Fibroblast of mammary gland (primary cell): Measurements from ENCODE around the gene KLHL29.

Experiments
- DNase-seq: peaks from one replicate; pipeline ENCODE4 v3.0.0-alpha.2; 2010; ENCODE audit warnings: low read depth
- H3K4me3 ChIP-seq: 2 replicates; pipeline ENCODE4 v1.5.1; 2011; ENCODE audit warnings: low read depth, mild to moderate bottlenecking, low read length, moderate library complexity; ENCODE audit not compliant: control insufficient read depth
- TF ChIP-seq, protein P1 (sequence below): conservative IDR thresholded peaks from 2 replicates; pipeline ENCODE4 v1.5.1; 2011; ENCODE audit warnings: low read depth, low read length, inconsistent platforms; ENCODE audit not compliant: control insufficient read depth, insufficient read depth

KLHL29 gene

DNA sequence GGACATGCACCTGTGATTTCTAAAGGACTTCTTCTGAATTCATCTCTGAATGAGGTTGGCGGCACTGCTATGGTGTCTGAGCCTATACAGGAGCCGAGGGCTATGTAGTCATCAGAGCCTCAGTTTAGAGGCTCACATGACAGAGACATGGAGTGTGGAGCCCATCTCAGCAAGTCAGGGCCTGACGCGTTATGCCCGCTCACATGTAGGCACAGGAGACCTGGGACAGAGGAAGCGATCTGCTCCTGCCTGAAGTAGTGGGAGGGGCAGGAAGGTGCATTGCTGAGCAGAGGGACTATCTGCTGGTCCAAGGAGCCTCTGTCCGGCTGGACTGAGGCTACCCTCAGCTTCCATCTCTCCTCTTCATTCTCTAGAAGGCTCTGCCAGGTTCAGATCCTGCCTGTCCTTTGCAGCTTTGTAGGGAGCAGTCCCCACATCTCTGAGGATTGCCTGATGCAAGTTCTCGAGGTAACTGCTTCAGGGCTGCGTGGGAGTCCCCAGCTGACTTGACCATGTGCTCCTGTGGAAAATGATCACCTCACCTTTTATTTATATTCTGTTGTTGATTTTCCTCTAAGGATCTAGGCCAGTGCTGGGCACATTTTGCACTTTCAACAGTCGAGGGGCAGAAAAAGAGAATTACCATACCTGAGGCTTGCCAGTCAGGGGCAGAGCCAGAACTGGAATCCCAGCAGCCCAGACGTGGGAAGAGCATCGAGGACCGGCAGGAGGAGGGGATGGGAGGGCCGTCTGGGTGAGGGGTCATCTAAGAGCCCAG lies 16.6 kb downstream of the KLHL29 start:
- H3K4me3 ChIP-seq, result no peak overlapping the region
- DNase-seq, result no peak
- TF ChIP-seq, protein P1, sequence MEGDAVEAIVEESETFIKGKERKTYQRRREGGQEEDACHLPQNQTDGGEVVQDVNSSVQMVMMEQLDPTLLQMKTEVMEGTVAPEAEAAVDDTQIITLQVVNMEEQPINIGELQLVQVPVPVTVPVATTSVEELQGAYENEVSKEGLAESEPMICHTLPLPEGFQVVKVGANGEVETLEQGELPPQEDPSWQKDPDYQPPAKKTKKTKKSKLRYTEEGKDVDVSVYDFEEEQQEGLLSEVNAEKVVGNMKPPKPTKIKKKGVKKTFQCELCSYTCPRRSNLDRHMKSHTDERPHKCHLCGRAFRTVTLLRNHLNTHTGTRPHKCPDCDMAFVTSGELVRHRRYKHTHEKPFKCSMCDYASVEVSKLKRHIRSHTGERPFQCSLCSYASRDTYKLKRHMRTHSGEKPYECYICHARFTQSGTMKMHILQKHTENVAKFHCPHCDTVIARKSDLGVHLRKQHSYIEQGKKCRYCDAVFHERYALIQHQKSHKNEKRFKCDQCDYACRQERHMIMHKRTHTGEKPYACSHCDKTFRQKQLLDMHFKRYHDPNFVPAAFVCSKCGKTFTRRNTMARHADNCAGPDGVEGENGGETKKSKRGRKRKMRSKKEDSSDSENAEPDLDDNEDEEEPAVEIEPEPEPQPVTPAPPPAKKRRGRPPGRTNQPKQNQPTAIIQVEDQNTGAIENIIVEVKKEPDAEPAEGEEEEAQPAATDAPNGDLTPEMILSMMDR, result no peak

- TF ChIP-seq, protein P1, result no peak
- DNase-seq, result no peak
- no peak overlapping the region for H3K4me3 ChIP-seq
Observed at GRCh38 chr2:23402205-23402740, 17.3 kb downstream of the KLHL29 start.

DNA sequence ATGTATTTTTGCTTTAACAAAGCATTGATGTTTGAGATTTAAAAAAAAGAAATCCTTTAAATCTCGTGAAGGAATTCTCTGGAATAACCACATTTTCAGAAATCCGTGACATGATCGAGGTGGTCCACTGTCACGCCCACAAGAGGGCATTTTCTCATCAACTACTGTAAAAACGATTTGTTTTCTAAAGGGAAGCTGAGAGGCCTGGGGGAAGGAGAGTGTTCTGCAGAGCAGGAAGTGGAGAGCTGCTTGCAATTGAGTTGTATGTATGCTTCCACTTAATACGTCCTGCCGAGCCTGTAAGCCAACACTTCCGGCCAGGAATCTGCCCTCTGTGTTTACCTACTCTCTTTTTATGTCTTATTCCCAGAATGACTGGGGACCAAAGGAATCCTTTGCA lies 19.4 kb downstream of the KLHL29 start:
- TF ChIP-seq, protein P1, result no peak
- DNase-seq, result peak; percentile 77
- no peak overlapping the region for H3K4me3 ChIP-seq

DNA sequence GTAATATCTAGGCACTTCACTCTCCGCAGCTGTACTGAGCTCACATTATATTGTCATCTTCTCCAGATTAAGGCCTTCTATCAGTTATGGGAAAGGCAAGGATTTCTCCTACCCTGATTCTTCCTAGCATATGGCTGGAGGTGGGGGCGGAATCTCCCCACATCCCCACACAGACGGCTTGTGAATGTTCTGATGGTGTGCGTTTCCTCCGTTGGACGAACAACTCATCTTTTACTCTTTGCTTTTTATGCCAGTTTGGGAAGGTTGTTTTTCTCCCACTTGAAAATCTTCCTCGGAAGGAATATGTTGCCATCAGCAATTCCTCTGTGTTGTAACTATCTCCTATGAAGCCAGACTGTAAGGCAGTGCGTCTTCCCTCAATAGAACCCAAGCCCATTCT lies 24.3 kb downstream of the KLHL29 start:
- H3K4me3 ChIP-seq, result no peak overlapping the region
- TF ChIP-seq, protein P1, result no peak
- no peak for DNase-seq

GRCh38 chr2:23410596-23410995 lies 25.6 kb downstream of the KLHL29 start:
- TF ChIP-seq, protein P1, result no peak
- DNase-seq, result no peak
- no peak overlapping the region for H3K4me3 ChIP-seq

- DNase-seq, result peak; percentile 99
- no peak overlapping the region for H3K4me3 ChIP-seq
- TF ChIP-seq, protein P1, result no peak
Observed at GRCh38 chr2:23411752-23412431, 26.9 kb downstream of the KLHL29 start.
